Activated T-cell treated with anti-CD3 and anti-CD28 coated beads, Interleukin-2, amount 50 U/mL, for 72 hours (primary cell): ENCODE results near the gene POU2AF3. TPM values are rescaled to one million over a fixed set of nuclear protein-coding genes. Genes with fewer than 3 reads are reported as not detected.
A peak's percentile ranks its signal among the peaks of the same experiment; 100 is the strongest.

Experiments used
- ATAC-seq, 2 donors: fragments of 150-1000 bp; cut with Tn5 transposase; replicated peaks in 1 of 2; 2 replicates each; pipeline ENCODE4 v1.10.0; 2021; ENCODE audit warnings: moderate library complexity in 2 of 2, mild to moderate bottlenecking in 1 of 2
- DNase-seq, 2 donors: peaks; one replicate each; pipeline ENCODE4 v3.0.0; 2021 to 2022; ENCODE audit warnings: mixed read lengths in 1 of 2
- H3K27ac Mint-ChIP-seq: one replicate; pipeline ENCODE4 v1.8.0; 2022; ENCODE audit warnings: mild to moderate bottlenecking, moderate library complexity, mixed read lengths
- H3K27me3 Mint-ChIP-seq: one replicate; pipeline ENCODE4 v1.8.0; 2022; ENCODE audit warnings: low read depth, mixed read lengths
- H3K36me3 Mint-ChIP-seq, 2 donors: one replicate each; pipeline ENCODE4 v1.8.0; 2022; ENCODE audit warnings: mixed read lengths in 2 of 2, mild to moderate bottlenecking in 1 of 2; ENCODE audit not compliant: insufficient read depth in 2 of 2
- H3K4me1 Mint-ChIP-seq: one replicate; pipeline ENCODE4 v1.8.0; 2022; ENCODE audit warnings: low read depth, mixed read lengths
- H3K4me3 Mint-ChIP-seq, 2 donors: one replicate each; pipeline ENCODE4 v1.8.0; 2022; ENCODE audit warnings: mild to moderate bottlenecking in 2 of 2, mixed read lengths in 2 of 2, moderate library complexity in 2 of 2
- H3K9me3 Mint-ChIP-seq, 2 donors: one replicate each; pipeline ENCODE4 v1.8.0; 2022; ENCODE audit warnings: mixed read lengths in 2 of 2
- total RNA-seq, 2 donors: library from RNA; stranded (reverse); gene quantifications; one replicate each; pipeline ENCODE4 v1.2.3, GENCODE V29; 2022

The POU2AF3 gene
- total RNA-seq, 2 donors from 2014 or later = 0.32 TPM; not detected in 1

DNA sequence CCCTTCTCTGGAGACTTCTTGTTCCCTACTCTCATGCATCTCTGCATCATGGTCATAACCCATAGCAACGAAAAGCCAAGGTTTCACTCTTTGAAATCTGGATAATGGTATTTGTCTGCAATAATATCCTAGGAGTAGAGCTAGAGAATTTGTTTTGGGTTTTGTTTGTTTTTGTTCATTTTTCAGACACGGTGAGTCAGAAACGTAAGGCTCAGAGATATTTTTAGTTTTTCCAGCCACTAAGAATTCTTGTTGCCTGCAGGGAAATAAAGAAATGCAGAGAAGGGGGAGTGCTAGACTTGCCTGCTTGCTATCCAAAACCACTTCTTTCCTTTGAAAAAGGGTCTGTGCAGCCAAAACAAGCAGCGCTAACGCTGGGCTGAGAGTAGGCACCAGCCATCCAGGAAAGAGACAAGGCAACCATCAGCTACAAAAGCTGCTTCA, 26.0 kb downstream of the POU2AF3 start:
- H3K27me3 Mint-ChIP-seq = peaks cover 6% of the 10 kb centered on the region
- DNase-seq (no peak), ATAC-seq (no peak)
- no peaks in the 10 kb centered on the region for H3K4me1 Mint-ChIP-seq
- no peaks in the 10 kb centered on the region for H3K36me3 Mint-ChIP-seq
- H3K4me3 Mint-ChIP-seq = no peak overlapping the region
- no peak overlapping the region for H3K27ac Mint-ChIP-seq
- no peaks in the 10 kb centered on the region for H3K9me3 Mint-ChIP-seq

DNA sequence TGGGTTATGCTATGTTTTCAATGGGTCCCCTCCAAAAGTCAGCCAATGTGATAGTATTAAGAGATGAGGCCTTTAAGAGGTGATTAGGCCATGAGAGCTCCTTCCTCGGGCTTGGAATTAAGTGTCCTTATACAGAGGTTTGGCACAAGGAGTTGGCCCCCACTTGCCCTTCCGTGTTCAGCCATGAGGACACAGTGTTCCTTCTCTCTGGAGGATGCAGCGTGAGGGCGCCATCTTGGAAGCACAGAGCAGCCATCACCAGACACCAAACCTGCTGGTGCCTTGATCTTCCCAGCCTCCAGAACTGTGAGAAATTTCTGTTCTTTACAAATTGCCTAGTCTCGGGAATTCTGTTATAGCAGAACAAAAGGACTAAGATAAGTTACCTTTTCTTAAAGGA, 26.9 kb downstream of the POU2AF3 start:
- no peak for ATAC-seq
- H3K4me3 Mint-ChIP-seq = no peak overlapping the region
- H3K4me1 Mint-ChIP-seq = no peaks in the 10 kb centered on the region
- H3K27ac Mint-ChIP-seq = no peak overlapping the region
- no peaks in the 10 kb centered on the region for H3K36me3 Mint-ChIP-seq
- no peak for DNase-seq
- no peaks in the 10 kb centered on the region for H3K9me3 Mint-ChIP-seq
- H3K27me3 Mint-ChIP-seq = peaks cover 6% of the 10 kb centered on the region

DNA sequence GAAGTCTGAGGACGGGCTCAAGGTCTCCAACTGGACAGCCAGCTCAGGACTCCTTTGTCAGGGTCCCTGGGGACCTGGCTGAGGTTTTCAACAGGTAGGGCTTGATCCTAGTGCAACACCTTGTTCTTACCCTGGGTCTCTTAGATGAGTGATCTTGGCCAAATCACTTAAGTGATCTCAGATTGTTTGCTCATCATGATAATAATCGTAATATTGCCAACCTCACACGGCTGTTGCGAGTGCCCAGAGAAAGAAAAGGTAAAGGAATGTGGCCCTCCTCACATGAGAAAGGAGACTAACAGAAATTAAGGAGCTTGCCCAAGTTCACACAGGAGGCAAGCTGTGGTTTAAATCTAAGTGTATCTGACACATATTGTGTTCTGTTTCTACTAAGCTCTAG, 28.5 kb downstream of the POU2AF3 start:
- no peak for ATAC-seq
- DNase-seq = no peak
- H3K4me3 Mint-ChIP-seq = no peak overlapping the region
- no peaks in the 10 kb centered on the region for H3K9me3 Mint-ChIP-seq
- no peak overlapping the region for H3K27ac Mint-ChIP-seq
- H3K36me3 Mint-ChIP-seq = no peaks in the 10 kb centered on the region
- no peaks in the 10 kb centered on the region for H3K4me1 Mint-ChIP-seq
- H3K27me3 Mint-ChIP-seq = peaks cover 3% of the 10 kb centered on the region

DNA sequence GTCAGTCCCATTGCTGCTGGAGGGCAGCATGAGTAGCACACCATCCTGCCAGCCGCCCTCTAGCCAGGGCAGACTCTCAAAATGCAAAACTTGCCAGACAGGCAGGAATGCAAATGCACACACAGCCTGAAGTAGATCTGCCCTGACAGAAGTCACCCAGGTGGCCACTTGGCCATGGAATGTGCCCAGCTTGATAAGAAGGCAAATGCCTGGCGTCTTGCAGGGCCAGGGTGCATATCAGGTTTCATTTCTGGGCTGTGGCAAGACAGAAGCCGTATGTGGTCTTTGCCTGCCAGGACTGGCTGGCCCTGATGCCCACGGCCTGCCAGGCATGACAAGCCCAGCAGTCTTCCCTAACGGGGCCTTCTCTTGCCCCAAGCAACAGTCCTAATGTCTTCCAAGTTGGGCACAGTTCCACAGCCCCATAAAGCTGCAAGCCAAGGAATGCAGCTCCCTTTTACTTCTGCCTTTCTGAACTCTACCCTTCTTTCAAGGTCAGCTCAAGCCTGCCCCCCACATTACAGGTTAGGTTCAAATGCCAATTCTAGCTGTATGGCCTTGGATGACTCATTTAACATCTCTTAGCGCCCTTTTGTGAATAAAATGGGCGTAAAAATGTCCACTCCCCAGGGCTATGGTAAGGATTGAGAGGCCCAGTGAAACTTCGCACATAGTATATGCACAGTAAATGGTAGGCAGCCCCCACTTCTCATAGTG, 29.7 kb downstream of the POU2AF3 start:
- no peak for ATAC-seq
- Mint-ChIP-seq H3K27ac (no peak overlapping the region), H3K4me3 (no peak overlapping the region)

DNA sequence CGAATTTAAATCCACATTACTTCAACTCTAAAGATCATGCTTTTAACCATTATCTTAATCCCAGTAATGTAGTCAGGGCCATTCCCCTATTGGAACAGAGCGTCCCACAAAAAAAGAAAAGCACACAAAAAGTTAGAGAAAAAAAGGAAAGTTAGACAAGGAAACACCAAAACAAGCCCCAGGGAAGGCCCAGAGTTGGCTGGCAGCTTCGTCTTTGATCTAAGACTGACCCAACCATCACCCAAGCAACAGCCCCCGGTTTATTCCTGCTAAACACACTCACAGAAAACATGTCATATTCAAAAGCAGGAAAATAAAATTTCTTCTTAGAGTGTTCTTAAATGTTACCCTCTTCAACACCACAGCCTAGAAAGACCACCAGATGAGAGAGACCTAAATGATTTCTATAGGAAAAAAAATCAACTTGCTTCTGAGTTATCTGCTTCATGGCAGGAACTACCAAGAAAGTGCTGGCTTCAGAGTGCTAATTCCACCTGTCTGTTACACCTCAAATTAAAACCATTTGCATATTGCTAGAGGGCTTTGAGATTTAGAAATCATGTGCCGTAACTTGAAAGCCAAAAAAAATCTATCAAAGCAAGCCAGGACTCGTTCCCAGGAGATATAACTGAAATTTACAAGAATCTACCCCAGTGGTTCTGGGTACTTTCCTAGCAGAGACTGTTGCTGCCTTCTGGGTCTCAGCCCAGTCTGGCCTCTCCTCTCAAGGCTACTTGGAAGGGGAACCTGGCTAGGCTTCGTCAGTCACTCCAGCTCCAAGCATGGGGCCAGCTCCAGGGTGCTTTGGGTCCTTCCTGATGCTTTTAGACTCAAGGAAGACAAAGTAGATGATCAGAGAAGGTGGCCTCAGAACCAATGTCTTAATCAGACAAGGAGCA, 31.2 kb downstream of the POU2AF3 start:
- no peak overlapping the region for H3K4me3 Mint-ChIP-seq
- DNase-seq = no peak
- no peaks in the 10 kb centered on the region for H3K36me3 Mint-ChIP-seq
- H3K27me3 Mint-ChIP-seq = no peaks in the 10 kb centered on the region
- no peak for ATAC-seq
- H3K27ac Mint-ChIP-seq = no peak overlapping the region
- H3K9me3 Mint-ChIP-seq = no peaks in the 10 kb centered on the region
- H3K4me1 Mint-ChIP-seq = no peaks in the 10 kb centered on the region

More for the DNA sequence above, 29.7 kb downstream of the POU2AF3 start:
- H3K4me1 Mint-ChIP-seq = no peaks in the 10 kb centered on the region
- DNase-seq = no peak
- no peaks in the 10 kb centered on the region for H3K9me3 Mint-ChIP-seq
- H3K27me3 Mint-ChIP-seq = no peaks in the 10 kb centered on the region
- no peaks in the 10 kb centered on the region for H3K36me3 Mint-ChIP-seq

DNA sequence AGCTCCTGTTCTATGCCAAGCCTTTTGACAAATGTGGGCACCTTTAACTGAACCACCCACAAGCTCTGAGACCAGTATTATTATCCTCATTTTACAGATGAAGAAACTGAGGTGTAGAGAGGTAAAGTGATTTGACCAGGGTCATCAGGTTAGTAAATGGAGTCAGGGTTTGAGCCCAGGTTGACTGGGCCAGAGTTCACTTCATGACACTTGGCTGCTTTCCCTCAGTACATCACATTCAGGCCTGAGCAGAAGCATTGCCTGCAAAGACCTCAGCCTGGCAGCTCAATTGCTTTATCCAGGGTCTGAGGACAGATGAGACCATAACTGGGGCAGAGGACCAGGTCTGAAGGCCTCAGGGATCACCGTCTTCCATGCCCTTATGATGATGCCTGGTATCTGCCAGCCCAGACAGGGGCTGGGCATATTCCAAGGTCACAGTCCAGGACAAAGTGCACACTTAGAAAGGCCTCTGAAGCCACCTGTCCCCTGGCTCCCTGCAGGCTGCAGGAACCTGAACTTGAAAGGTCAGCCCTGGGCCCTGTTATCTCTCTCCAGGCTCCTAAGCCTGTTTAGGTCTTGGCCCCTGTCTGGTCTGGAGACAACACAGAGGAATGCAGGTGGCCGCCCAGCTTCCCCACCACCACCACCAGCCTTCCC, 32.0 kb downstream of the POU2AF3 start:
- ATAC-seq (no peak), DNase-seq (no peak)
- Mint-ChIP-seq H3K36me3 (no peaks in the 10 kb centered on the region), H3K4me3 (no peak overlapping the region), H3K4me1 (no peaks in the 10 kb centered on the region), H3K9me3 (no peaks in the 10 kb centered on the region), H3K27ac (no peak overlapping the region), H3K27me3 (no peaks in the 10 kb centered on the region)

DNA sequence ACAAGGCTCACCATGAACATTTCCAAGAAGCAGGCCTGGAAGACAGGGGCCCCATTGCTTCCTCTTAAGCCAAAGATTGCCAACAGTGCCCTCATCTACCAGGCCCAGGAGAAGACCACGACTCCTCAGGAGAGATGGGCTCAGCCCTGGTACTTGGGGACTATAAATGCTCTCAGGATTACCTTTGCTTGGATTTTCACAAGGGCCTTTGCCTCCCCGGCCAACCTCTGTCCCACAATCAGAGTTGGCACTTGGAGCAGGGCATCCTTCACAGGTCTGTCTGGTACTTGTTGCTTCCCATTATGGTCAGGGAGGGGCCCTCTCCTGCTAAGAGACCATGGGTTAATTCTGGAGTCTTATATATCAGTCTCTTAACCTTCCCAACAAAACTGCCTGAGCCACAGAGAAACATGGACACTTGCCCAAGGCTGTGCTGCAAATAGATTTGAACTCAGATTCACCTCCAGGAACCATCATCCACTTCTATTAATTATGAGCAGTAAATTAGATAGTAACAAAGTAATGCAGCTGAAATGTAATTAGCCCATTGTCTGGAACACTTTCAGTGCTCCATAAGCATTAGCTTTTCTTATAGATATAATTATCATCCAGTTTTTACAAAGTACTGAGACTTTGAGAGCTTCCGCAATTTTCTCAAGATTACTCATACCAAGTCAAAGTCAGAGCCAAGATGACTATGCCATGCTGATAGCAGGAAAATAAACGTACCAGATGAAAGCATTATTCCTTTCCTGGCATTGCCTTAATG, 33.5 kb downstream of the POU2AF3 start:
- Mint-ChIP-seq H3K9me3 (no peaks in the 10 kb centered on the region), H3K36me3 (no peaks in the 10 kb centered on the region), H3K27me3 (peaks cover 3% of the 10 kb centered on the region), H3K4me1 (no peaks in the 10 kb centered on the region), H3K4me3 (no peak overlapping the region), H3K27ac (no peak overlapping the region)
- ATAC-seq (peak in 1 of 2 donors; percentile 38), DNase-seq (no peak)

DNA sequence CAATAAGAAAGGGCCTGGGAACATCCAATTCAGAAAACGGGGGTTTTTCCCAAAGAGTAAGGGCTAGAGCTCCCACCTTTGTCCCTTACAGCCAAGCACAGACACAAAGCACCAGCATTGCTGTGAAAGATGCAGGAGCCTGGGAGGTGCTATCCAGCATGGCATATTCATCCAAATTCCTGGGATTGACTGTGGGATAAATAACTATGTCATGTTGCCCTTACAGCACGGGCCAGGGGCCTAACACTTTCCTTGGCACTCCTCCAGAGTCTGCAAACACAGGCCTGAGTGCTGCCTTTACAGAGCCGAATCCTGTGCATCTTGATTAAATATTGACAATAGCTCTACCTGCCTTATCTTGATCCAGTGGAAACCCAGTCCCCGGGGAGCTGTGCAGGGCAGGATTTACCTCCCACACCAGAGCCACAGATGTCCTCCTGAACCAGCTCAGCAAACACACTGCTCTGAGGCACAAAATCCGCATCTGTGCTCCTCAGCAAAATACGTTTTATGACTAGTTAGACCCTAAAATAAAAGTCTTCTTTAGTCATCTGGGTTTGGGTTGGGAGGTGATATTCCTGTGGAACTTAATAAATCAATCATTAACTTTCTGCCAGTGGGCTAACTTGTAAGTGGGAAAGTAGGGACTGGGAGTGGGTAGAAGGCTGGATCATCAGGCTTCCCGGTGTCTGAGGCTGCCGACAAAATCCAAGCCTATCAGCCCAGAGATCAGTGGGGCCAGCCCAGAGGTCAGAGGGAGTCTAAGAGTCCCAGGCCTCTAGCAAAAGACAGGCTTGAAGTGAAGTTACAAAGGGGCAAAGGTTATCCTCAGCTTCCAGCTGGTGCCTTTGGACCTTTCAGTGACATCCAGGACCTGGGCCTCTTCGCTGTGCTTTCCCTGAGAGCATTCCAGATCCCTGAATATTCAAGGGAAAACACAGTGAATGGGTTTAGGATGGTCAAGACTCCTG, 36.5 kb downstream of the POU2AF3 start:
- Mint-ChIP-seq H3K4me3 (no peak overlapping the region), H3K4me1 (no peaks in the 10 kb centered on the region), H3K27me3 (peaks cover 6% of the 10 kb centered on the region), H3K9me3 (peaks cover 3 to 5% of the 10 kb centered on the region in 2 donors), H3K36me3 (peaks cover 5% of the 10 kb centered on the region in 2 donors), H3K27ac (no peak overlapping the region)
- DNase-seq = no peak
- no peak for ATAC-seq

DNA sequence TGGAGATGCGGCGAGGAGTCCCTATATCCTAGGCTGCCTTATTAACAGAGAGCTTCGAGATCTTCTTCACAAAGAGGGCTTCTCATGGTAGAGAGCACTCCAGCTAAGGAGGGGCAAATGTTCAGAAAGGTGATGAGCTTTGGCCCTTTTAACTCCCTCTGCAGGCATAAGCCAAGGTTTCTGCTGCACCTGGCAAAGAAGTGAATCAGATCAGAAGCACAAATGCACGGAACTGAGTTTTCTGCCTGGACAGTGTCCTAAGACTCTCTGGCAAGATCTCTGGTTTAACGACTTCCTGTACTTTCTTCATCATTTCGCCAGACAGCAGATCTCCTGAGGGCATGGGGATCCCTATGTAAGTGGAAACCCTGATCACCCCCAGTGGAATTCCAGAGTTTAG, 37.2 kb downstream of the POU2AF3 start:
- Mint-ChIP-seq H3K27ac (no peak overlapping the region), H3K4me3 (no peak overlapping the region), H3K36me3 (peaks cover 5 to 9% of the 10 kb centered on the region in 2 donors), H3K27me3 (peaks cover 6% of the 10 kb centered on the region), H3K4me1 (no peaks in the 10 kb centered on the region), H3K9me3 (peaks cover 3 to 5% of the 10 kb centered on the region in 2 donors)
- ATAC-seq = no peak
- no peak for DNase-seq

DNA sequence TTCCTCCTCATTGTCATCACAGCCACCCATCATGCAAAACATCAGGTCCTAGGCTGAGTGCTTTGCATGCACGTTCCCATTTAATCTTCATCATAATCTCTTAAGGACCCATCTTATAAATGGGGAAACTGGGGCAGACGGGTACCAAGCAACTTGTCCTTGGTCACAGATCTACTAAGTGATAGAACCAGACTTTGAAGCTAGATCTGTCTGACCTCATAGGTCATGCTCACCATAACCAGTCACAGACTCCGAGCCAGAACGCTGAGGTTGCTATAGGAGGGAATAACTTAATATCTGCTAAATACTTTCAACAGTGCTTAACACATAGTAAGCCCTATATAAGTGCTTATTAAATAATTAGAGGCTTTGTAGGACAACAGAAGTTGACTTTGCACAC, 37.7 kb downstream of the POU2AF3 start:
- Mint-ChIP-seq H3K4me1 (no peaks in the 10 kb centered on the region), H3K9me3 (peaks cover 3 to 5% of the 10 kb centered on the region in 2 donors), H3K27me3 (peaks cover 6% of the 10 kb centered on the region), H3K27ac (no peak overlapping the region), H3K36me3 (peaks cover 5 to 9% of the 10 kb centered on the region in 2 donors), H3K4me3 (no peak overlapping the region)
- ATAC-seq (no peak), DNase-seq (no peak)

DNA sequence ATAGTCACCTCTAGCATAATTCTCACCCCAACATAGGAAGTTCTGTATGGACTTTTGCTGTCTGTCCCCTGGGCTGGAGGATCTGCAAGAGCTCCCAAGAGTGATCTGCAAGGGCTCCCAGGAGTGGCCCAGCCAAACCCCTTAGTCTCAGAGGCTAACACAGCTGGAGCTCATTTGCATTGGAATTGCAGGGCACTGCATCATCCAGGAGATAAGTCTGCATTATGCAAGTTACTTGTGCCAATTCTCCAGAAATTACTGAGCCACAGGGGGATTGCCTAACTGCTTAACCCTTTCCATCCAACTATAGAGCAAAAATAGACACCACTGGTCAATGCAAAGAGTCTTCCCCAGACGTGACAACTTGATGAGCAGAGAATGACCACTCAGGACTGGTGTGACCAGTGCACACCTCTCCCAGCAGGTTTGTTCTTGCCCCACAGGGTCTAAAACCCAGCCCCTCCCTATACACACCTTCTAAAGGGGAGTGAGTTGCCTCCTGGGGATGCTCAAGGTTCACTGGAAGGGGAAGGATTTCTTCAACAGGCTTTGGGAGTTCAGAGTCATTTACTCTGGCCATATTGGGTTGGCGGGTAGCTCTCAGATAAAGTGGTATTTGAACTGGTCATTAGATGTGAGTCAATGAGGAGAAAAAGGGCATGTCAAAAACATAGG, 38.4 kb downstream of the POU2AF3 start:
- ATAC-seq = no peak
- peaks cover 3 to 5% of the 10 kb centered on the region in 2 donors for H3K9me3 Mint-ChIP-seq
- H3K4me1 Mint-ChIP-seq = no peaks in the 10 kb centered on the region
- H3K4me3 Mint-ChIP-seq = no peak overlapping the region
- DNase-seq = no peak
- peaks cover 6% of the 10 kb centered on the region for H3K27me3 Mint-ChIP-seq
- H3K27ac Mint-ChIP-seq = no peak overlapping the region
- H3K36me3 Mint-ChIP-seq = peaks cover 5 to 9% of the 10 kb centered on the region in 2 donors
